ENCODE results near the gene CCM2L.
A peak's percentile ranks its signal among the peaks of the same experiment; 100 is the strongest.

CCM2L gene

GRCh38 chr20:31991339-31991705 is 18.9 kb upstream of the CCM2L start:
- H3K4me3 ChIP-seq (ENCODE audit: low read depth, low read length) = no peak overlapping the region

- no peak overlapping the region for H3K4me3 ChIP-seq (ENCODE audit: low read depth, low read length)
Measured at GRCh38 chr20:31992086-31992485, 18.2 kb upstream of the CCM2L start.

DNA sequence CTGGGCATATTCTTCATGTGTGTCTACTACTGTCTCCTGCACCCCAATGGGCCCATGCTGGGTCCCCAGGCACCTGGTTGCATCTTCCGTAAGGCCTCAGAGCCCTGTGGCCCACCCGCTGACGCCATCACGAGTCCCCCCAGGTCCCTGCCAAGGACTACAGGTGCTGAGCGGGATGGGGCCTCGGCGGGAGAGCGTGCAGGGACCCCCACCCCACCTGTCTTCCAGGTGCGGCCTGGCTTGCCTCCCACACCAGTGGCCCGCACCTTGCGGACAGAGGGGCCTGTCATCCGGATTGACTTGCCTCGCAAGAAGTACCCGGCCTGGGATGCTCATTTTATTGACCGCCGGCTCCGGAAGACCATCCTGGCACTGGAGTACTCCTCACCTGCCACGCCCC is 13.2 kb upstream of the CCM2L start:
- no peak overlapping the region for H3K4me3 ChIP-seq (ENCODE audit: low read depth, low read length)

DNA sequence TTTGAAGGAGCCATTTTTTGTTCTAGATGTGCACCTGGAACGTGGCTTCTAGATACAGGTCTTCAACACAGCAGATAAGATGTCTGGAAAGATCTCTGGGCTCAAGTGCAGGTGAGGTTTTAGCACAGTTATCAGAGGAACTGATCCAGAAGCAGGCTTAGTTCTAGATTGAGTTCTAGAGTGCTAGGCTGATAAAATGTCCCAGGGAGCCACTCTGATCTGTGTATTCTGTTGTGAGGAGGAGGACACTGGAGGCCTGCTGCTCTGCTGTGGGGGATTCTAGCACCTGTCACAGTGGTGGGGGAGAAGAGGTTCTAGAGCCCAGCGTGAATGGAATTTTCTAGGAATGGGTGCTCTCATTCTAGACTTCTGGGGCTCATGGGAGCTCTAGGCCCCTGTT is 12.0 kb upstream of the CCM2L start:
- no peak overlapping the region for H3K4me3 ChIP-seq (ENCODE audit: low read depth, low read length)

GRCh38 chr20:32003325-32003724 is 6.9 kb upstream of the CCM2L start:
- no peak overlapping the region for H3K4me3 ChIP-seq (ENCODE audit: low read depth, low read length)

- no peak overlapping the region for H3K4me3 ChIP-seq (ENCODE audit: low read depth, low read length)
Measured at GRCh38 chr20:32004963-32005362, 5.3 kb upstream of the CCM2L start.

DNA sequence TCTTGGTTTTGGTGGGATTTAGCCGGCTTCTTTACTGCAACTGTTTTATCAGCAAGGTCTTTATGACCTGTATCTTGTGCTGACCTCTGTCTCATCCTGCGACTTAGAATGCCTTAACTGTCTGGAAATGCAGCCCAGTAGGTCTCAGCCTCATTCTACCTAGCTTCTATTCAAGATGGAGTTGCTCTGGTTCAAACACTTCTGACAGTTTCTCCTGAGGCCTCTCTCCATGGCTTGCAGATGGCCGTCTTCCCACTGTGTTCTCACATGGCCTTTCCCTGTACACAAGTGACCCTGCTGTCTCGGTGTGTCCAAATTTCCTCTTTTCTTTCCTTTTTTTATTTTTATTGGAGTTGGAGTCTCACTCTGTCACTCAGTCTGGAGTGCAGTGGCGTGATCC is 4.2 kb upstream of the CCM2L start:
- H3K4me3 ChIP-seq (ENCODE audit: low read depth, low read length) = no peak overlapping the region

GRCh38 chr20:32006841-32007786 is 3.1 kb upstream of the CCM2L start:
- H3K4me3 ChIP-seq (ENCODE audit: low read depth, low read length) = no peak overlapping the region

- H3K4me3 ChIP-seq (ENCODE audit: low read depth, low read length) = no peak overlapping the region
Measured at GRCh38 chr20:32007787-32008616, 2.2 kb upstream of the CCM2L start.

GRCh38 chr20:32009564-32009963 is 674 bp upstream of the CCM2L start:
- H3K4me3 ChIP-seq (ENCODE audit: low read depth, low read length) = no peak overlapping the region

DNA sequence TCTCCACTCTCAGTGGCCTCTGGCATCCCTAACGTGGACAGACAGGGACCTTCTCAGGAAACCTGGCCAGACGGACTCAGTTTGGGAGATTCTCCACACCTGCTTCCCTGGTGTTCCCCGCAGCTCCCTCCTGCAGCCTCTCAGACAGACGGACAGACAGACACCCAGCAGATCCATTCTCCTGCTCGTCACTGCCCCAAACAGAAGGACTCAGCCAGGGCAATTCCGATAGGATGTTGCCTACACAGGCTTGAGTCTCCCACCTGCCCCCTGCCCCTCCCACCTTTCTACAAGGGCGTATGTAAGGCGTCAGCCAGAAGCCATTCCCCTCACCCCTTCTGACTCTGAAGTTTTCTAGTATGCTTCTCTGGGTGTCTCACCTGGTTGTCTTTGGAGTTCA is 428 bp downstream of the CCM2L start:
- H3K4me3 ChIP-seq (ENCODE audit: low read depth, low read length) = no peak overlapping the region

DNA sequence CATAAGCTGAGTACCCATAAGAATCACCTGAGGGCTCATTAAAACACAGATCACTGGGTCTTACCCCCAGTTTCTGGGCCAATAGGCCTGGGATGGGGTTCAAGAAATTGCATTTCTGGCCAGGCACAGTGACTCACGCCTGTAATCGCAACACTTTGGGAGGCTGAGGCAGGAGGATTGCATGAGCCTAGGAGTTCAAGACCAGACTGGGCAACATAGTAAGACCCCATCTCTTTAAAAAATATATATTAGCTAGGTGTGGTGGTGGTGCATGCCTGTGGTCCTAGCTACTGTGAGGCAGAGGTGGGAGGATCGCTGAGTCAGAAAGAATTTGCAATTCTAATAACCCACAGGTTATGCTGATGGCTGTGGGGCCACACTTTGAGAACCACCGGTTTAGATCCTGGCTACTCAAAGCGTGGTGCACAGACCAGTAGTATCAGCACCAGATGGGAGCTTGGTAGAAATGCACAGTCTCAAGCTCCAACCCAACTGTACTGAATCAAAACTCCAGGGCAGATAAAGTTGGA is 2.0 kb downstream of the CCM2L start:
- H3K4me3 ChIP-seq (ENCODE audit: low read depth, low read length) = no peak overlapping the region

DNA sequence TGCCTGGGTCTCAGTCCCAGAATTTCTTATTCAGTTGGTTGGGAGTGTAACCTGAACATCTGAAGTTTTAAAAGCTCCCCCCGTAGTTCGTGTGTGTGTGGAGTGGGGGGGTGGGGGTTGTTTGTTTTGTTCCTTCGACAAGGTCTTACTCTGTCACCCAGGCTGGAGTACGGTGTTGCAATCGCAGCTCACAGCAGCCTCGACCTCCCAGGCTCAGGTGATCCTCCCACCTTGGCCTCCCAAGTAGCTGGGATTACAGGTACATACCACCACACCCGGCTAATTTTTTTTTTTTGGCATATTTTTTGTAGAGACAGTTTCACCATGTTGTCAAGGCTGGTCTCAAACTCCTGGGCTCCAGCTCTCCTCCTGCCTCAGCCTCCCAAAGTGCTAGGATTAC is 3.1 kb downstream of the CCM2L start:
- H3K4me3 ChIP-seq (ENCODE audit: low read depth, low read length) = no peak overlapping the region

DNA sequence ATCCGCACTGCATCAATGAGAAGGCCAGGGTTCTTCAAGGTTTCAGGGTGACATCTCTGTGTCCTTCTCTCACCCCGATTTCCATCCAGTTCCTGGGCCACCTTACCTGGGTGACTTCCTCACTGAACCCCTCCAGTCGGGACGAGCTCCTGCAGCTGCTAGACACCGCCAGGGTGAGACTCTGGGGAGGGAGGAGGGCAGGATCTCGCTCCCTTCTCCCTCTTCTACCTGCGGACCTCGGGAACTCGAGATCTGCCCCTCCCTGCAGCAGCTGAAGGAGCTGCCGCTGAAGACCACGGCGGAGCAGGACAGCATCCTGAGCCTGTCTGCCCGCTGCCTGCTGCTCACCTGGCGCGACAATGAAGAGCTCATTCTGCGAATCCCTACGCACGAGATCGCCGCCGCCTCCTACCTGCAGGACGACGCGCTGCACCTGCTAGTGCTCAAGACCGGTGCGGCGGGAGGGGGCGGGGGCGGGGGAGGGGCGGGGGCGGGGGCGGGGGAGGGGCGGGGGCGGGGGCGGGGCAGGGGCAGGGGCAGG is 7.5 kb downstream of the CCM2L start:
- no peak overlapping the region for H3K4me3 ChIP-seq (ENCODE audit: low read depth, low read length)

DNA sequence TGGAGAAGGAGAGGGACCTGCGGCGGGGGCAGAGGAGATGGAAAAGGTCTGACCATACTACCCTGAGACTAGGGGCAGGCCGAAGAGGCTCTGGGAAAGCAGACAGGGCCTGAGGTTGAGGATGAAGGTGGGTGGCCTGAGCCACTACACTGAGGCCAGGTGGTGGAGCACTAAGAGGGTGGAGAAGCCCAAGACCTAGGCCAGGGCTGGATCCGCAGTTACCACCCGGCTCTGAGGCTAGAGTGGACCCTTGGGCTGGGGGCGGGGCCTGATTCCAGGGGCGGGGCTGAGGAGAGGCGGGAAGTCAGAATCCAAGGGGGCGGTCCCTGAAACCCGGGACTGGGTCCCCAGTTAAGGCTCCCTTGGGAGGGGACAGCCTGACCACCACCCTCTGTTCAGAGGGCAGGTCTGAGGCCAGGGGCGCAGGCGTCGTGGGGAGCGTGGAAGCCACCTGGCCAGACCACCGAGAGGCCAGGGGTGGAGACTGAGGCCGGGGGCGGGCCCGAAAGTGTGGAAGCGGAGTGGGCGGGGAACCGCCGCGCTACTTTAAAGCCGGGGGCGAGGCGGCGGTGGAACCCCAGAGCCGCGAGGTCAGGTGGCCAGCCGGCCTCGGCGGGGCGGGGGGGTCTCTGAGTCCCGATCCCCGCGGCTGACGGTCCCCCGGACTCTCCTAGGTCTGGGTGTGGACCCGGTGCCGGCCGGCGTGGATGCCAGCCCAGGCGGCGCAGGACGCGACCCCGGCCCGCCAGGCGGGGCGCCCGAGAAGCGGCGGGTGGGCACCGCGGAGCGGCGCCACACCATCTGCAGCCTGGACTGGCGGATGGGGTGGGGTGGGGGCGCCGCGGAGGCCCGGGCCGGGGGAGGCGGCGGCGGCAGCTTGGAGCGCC is 8.3 kb downstream of the CCM2L start:
- peak overlapping the region; percentile 54 for H3K4me3 ChIP-seq (ENCODE audit: low read depth, low read length)

DNA sequence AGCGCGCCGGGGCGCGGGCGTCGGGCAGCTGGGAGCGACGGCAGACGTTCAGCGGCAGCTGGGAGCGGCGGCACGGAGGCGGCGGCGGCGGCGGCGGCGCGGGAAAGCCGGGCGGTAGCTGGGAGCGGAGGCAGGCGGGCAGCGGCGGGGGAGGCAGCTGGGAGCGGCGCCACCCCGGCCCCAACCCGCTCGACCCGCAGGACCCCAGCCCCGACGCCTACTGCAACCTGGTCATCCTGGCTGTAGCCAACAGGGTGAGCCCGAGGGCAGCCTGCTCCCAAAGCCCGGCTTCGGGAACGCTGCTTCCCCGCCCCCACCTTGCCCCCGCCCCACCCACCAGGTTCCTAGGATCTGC is 8.9 kb downstream of the CCM2L start:
- H3K4me3 ChIP-seq (ENCODE audit: low read depth, low read length) = peak overlapping the region; percentile 22

- peak overlapping the region; percentile 22 for H3K4me3 ChIP-seq (ENCODE audit: low read depth, low read length)
Measured at GRCh38 chr20:32019563-32020463, 9.6 kb downstream of the CCM2L start.

DNA sequence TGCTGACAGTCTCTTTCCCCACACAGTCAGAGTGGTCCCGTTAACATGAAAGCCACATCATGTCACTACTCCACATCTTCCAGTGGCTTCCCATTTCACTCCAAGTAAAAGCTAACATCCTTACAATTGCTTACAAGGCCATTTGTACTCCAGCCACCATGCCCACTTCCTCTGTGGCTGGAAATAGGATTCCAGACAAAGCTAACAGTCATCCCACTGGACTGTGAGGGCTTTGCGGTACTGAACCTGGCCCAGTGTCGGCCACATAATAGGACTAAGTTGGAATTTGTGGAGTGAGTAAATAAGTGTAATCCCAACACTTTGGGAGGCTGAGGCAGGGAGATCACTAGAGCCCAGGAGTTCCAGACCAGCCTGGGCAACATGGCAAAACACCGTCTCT is 10.9 kb downstream of the CCM2L start:
- no peak overlapping the region for H3K4me3 ChIP-seq (ENCODE audit: low read depth, low read length)

DNA sequence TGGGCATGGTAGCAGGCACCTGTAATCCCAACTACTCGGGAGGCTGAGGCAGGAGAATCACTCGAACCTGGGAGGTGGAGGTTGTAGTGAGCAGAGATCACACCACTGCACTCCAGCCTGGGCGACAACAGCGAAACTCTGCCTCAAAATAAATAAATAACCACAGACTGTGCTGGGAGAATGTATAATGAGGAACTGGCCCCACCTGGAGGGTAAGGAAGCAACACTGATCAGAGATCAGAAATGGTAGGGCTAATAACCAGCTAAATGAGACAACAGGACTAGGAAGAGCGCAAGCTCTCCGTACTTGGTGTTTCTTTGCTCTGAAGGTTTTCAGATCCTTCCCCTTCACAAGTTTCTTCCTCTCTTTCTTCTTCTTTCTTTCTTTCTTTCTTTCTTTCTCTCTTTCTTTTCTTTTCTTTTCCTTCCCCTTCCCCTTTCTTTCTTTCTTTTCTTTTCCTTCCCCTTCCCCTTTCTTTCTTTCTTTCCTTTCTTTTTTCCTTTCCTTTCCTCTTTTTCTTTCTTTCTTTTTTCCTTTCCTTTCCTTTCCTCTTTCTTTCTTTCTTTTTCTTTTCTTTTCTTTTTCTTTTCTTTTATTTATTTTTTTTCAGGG is 14.6 kb downstream of the CCM2L start:
- no peak overlapping the region for H3K4me3 ChIP-seq (ENCODE audit: low read depth, low read length)

Data from iPS-11a (cell line).